K562 (cell line): ENCODE results near the gene AGPAT2. TPM values are rescaled to one million over a fixed set of nuclear protein-coding genes. Genes with fewer than 3 reads are reported as not detected.

Experiments used
- ARID2 ChIP-seq: fragments of 450-650 bp; IDR thresholded peaks from 2 replicates; pipeline ENCODE4 v1.6.1; 2017; ENCODE audit warnings: antibody characterized with exemption, mild to moderate bottlenecking
- BCOR ChIP-seq: fragments of 450-650 bp; IDR thresholded peaks from 2 replicates; pipeline ENCODE4 v1.6.1; 2016
- CTBP1 ChIP-seq: fragments of 450-650 bp; IDR thresholded peaks from 2 replicates; pipeline ENCODE4 v1.6.1; 2016; ENCODE audit warnings: borderline replicate concordance
- MTA1 ChIP-seq: fragments of 450-650 bp; IDR thresholded peaks from 2 replicates; pipeline ENCODE4 v1.6.1; 2017; ENCODE audit warnings: borderline replicate concordance
- NCOA1 ChIP-seq: fragments of 450-650 bp; IDR thresholded peaks from 2 replicates; pipeline ENCODE4 v1.6.1; 2016; ENCODE audit warnings: low read depth
- TBL1XR1 ChIP-seq, 2 experiments: IDR thresholded peaks; 2 replicates each; pipeline ENCODE4 v1.6.1; 2012; ENCODE audit warnings: improper control_type of control experiment in 2 of 2, low read length in 2 of 2, mild to moderate bottlenecking in 1 of 2
- polyA plus RNA-seq, 8 experiments: library from polyadenylated mRNA; depleted of rRNA in 4 of 8; stranded (reverse) in 5 of 8; unstranded in 3 of 8; fragments of >200 nt; fragmentation: Nextera tagmentation in 2 of 8; fragmentation: Illumina TruSeq in 1 of 8; extraction: Ambion mirVana in 2 of 8; extraction: Trizol in 1 of 8; gene quantifications; 2 replicates each; pipeline versions ENCODE4 v1.2.1 to v1.2.3, GENCODE V29; 2011 to 2014; ENCODE audit warnings: inconsistent platforms in 1 of 8, missing spikeins in 1 of 8
- total RNA-seq, 7 experiments: library from RNA; depleted of rRNA in 6 of 7; stranded (reverse); fragments of >200 nt in 6 of 7; fragmentation: Illumina TruSeq in 2 of 7; extraction: Trizol in 2 of 7; gene quantifications; 2 replicates each; pipeline versions ENCODE4 v1.2.1 to v1.2.3, GENCODE V29; 2011 to 2021; ENCODE audit warnings: low replicate concordance in 1 of 7
- TF ChIP-seq, protein P1 (sequence below): sonication (generic); formaldehyde crosslinking; IDR thresholded peaks from 2 replicates; pipeline ENCODE4 v1.8.0; 2023; ENCODE audit warnings: missing genetic modification reagents, mild to moderate bottlenecking, borderline replicate concordance
- TF ChIP-seq, protein P2 (sequence below): sonication (generic); formaldehyde crosslinking; IDR thresholded peaks from 2 replicates; pipeline ENCODE4 v1.8.0; 2023; ENCODE audit warnings: mild to moderate bottlenecking, missing genetic modification reagents
- TF ChIP-seq, protein P3 (sequence below): fragments of 200-800 bp; sonication (Bioruptor generic); IDR thresholded peaks from 2 replicates; pipeline ENCODE4 v1.6.1; 2017; ENCODE audit warnings: missing genetic modification characterization, missing compliant biosample characterization
- TF ChIP-seq, protein P4 (sequence below), 2 experiments: fragments of 450-650 bp; conservative IDR thresholded peaks; 2 replicates each; pipeline ENCODE4 v1.6.1; 2017; ENCODE audit warnings: mild to moderate bottlenecking in 2 of 2, moderate library complexity in 2 of 2
- TF ChIP-seq, protein P5 (sequence below): fragments of 200-800 bp; sonication (Bioruptor generic); IDR thresholded peaks from 2 replicates; pipeline ENCODE4 v1.6.1; 2017; ENCODE audit warnings: missing genetic modification characterization, missing compliant biosample characterization

Gene AGPAT2
- total and polyA plus RNA-seq, 9 of the 15 experiments (the other 6 are each of a cell fraction or from before 2014, with no cell fraction given) = 0.13 to 54.5 (median 23.9) TPM

DNA sequence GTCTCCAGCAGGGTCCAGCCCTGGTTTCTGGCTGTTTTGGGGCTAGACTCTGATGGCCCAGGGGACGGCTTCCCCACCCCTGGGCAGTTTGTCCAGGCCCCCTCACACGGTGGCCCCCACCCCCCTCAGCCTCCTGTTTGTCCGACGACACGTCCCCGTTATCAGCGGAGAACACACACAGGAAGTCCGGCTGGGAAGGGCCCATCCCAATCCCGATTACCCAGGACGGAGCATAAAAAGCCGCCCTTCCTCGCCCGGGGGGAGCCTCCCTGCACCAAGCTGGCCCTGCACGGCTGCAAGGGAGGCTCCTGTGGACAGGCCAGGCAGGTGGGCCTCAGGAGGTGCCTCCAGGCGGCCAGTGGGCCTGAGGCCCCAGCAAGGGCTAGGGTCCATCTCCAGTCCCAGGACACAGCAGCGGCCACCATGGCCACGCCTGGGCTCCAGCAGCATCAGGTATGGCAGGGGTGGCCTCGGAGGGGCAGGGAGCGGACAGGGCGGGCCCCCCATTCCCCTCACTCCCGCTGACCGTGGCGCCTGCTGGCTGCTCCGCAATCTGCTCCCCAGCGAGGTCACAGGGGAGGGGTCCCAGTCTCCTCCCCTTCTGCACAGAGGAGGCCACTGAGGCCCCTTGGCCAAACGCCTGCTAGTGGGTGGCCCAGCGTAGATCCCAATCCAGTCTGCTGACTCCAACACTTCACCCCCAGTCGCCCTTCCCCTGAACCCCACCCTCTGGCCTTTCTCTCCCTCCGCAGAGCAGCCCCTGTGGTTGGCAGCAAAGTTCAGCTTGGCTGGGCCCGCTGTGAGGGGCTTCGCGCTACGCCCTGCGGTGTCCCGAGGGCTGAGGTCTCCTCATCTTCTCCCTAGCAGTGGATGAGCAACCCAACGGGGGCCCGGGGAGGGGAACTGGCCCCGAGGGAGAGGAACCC, 24.3 kb downstream of the AGPAT2 start, which contains the start of gene EGFL7 (continued):
- TF ChIP-seq, protein P1, sequence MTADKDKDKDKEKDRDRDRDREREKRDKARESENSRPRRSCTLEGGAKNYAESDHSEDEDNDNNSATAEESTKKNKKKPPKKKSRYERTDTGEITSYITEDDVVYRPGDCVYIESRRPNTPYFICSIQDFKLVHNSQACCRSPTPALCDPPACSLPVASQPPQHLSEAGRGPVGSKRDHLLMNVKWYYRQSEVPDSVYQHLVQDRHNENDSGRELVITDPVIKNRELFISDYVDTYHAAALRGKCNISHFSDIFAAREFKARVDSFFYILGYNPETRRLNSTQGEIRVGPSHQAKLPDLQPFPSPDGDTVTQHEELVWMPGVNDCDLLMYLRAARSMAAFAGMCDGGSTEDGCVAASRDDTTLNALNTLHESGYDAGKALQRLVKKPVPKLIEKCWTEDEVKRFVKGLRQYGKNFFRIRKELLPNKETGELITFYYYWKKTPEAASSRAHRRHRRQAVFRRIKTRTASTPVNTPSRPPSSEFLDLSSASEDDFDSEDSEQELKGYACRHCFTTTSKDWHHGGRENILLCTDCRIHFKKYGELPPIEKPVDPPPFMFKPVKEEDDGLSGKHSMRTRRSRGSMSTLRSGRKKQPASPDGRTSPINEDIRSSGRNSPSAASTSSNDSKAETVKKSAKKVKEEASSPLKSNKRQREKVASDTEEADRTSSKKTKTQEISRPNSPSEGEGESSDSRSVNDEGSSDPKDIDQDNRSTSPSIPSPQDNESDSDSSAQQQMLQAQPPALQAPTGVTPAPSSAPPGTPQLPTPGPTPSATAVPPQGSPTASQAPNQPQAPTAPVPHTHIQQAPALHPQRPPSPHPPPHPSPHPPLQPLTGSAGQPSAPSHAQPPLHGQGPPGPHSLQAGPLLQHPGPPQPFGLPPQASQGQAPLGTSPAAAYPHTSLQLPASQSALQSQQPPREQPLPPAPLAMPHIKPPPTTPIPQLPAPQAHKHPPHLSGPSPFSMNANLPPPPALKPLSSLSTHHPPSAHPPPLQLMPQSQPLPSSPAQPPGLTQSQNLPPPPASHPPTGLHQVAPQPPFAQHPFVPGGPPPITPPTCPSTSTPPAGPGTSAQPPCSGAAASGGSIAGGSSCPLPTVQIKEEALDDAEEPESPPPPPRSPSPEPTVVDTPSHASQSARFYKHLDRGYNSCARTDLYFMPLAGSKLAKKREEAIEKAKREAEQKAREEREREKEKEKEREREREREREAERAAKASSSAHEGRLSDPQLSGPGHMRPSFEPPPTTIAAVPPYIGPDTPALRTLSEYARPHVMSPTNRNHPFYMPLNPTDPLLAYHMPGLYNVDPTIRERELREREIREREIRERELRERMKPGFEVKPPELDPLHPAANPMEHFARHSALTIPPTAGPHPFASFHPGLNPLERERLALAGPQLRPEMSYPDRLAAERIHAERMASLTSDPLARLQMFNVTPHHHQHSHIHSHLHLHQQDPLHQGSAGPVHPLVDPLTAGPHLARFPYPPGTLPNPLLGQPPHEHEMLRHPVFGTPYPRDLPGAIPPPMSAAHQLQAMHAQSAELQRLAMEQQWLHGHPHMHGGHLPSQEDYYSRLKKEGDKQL = no peak
- TF ChIP-seq, protein P2, sequence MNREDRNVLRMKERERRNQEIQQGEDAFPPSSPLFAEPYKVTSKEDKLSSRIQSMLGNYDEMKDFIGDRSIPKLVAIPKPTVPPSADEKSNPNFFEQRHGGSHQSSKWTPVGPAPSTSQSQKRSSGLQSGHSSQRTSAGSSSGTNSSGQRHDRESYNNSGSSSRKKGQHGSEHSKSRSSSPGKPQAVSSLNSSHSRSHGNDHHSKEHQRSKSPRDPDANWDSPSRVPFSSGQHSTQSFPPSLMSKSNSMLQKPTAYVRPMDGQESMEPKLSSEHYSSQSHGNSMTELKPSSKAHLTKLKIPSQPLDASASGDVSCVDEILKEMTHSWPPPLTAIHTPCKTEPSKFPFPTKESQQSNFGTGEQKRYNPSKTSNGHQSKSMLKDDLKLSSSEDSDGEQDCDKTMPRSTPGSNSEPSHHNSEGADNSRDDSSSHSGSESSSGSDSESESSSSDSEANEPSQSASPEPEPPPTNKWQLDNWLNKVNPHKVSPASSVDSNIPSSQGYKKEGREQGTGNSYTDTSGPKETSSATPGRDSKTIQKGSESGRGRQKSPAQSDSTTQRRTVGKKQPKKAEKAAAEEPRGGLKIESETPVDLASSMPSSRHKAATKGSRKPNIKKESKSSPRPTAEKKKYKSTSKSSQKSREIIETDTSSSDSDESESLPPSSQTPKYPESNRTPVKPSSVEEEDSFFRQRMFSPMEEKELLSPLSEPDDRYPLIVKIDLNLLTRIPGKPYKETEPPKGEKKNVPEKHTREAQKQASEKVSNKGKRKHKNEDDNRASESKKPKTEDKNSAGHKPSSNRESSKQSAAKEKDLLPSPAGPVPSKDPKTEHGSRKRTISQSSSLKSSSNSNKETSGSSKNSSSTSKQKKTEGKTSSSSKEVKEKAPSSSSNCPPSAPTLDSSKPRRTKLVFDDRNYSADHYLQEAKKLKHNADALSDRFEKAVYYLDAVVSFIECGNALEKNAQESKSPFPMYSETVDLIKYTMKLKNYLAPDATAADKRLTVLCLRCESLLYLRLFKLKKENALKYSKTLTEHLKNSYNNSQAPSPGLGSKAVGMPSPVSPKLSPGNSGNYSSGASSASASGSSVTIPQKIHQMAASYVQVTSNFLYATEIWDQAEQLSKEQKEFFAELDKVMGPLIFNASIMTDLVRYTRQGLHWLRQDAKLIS (CRISPR knock-in tag) = peak; percentile 76; the same call in 1 of the 2 replicates
- TF ChIP-seq TBL1XR1 (IDR thresholded peaks at IDR 0.05; ENCODE audit: low read length in 2 of 2) (peak in 1 of 2 experiments; percentile 76; a peak in 2 of 4 replicates), NCOA1 (peak; percentile 57; the same call in 1 of the 2 replicates), CTBP1 (peak; percentile 76; the same call in 1 of the 2 replicates), MTA1 (no peak), ARID2 (no peak), BCOR (peak; percentile 80; the same call in 1 of the 2 replicates)
- TF ChIP-seq, protein P3, sequence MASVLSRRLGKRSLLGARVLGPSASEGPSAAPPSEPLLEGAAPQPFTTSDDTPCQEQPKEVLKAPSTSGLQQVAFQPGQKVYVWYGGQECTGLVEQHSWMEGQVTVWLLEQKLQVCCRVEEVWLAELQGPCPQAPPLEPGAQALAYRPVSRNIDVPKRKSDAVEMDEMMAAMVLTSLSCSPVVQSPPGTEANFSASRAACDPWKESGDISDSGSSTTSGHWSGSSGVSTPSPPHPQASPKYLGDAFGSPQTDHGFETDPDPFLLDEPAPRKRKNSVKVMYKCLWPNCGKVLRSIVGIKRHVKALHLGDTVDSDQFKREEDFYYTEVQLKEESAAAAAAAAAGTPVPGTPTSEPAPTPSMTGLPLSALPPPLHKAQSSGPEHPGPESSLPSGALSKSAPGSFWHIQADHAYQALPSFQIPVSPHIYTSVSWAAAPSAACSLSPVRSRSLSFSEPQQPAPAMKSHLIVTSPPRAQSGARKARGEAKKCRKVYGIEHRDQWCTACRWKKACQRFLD (CRISPR knock-in tag) = peak; percentile 77; the same call in 1 of the 2 replicates
- TF ChIP-seq, protein P4, sequence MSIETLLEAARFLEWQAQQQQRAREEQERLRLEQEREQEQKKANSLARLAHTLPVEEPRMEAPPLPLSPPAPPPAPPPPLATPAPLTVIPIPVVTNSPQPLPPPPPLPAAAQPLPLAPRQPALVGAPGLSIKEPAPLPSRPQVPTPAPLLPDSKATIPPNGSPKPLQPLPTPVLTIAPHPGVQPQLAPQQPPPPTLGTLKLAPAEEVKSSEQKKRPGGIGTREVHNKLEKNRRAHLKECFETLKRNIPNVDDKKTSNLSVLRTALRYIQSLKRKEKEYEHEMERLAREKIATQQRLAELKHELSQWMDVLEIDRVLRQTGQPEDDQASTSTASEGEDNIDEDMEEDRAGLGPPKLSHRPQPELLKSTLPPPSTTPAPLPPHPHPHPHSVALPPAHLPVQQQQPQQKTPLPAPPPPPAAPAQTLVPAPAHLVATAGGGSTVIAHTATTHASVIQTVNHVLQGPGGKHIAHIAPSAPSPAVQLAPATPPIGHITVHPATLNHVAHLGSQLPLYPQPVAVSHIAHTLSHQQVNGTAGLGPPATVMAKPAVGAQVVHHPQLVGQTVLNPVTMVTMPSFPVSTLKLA (conservative IDR thresholded peaks at IDR 0.05) = peak; percentile 71 to 83
- TF ChIP-seq, protein P5, sequence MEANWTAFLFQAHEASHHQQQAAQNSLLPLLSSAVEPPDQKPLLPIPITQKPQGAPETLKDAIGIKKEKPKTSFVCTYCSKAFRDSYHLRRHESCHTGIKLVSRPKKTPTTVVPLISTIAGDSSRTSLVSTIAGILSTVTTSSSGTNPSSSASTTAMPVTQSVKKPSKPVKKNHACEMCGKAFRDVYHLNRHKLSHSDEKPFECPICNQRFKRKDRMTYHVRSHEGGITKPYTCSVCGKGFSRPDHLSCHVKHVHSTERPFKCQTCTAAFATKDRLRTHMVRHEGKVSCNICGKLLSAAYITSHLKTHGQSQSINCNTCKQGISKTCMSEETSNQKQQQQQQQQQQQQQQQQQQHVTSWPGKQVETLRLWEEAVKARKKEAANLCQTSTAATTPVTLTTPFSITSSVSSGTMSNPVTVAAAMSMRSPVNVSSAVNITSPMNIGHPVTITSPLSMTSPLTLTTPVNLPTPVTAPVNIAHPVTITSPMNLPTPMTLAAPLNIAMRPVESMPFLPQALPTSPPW (CRISPR knock-in tag) = peak; percentile 98
